GM18907 (cell line): ENCODE measurements around the gene HOXC11.

Source experiments
- ATAC-seq: cut with Tn5 transposase; IDR thresholded peaks from one replicate; pipeline ENCODE4 v1.9.1; 2021; ENCODE audit warnings: mild to moderate bottlenecking, moderate library complexity; ENCODE audit not compliant: unreplicated experiment

The HOXC11 gene

DNA sequence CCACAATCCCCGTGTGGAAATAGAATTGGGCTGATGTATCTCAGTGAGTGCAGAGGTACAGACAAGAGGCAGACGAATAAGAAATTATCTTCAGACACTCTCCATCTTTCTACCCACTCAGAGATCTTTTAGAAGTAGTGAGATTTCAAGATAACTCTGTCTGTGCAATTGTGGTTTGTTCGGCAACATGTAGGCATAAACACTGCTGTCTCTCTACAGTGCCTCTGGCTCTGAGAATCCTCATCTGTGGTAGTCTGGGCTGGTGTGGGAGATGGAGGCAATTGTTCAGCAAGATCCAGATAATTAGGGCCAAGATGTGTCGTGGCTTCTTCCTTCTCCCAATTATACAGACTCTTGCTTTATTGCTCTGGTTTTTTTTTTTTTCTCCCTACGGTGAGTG lies 31.2 kb upstream of the HOXC11 start:
- no peak for ATAC-seq

DNA sequence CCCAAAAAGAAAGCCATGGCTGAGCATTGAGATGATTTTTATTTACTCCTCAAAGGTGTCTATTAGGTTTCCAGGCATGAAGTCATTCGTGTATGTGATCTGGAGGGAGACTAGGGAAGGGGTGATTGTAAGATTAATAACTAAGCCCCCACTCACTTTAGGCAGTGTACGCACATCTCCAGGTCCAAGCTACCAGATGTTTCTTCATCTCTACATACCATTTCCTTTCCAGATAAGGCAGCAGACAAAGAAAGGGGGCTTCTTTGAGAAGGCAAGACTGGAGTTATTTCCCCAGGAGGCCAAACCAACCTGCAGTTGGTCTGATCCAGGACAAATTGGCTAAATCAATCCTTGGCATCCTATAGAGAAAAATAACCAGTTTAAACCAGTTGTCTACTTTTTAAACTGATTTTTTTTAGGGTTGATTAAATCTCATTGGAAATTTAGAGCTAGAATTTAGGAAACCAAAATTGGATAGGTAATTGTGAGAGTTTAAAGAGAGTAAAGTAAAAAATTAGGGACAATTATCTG lies 30.4 kb upstream of the HOXC11 start:
- no peak for ATAC-seq

- ATAC-seq, result no peak
These were observed 28.7 kb upstream of the HOXC11 start for GRCh38 chr12:53944209-53944608.

- ATAC-seq, result no peak
These were observed 27.7 kb upstream of the HOXC11 start for GRCh38 chr12:53944907-53945847.

DNA sequence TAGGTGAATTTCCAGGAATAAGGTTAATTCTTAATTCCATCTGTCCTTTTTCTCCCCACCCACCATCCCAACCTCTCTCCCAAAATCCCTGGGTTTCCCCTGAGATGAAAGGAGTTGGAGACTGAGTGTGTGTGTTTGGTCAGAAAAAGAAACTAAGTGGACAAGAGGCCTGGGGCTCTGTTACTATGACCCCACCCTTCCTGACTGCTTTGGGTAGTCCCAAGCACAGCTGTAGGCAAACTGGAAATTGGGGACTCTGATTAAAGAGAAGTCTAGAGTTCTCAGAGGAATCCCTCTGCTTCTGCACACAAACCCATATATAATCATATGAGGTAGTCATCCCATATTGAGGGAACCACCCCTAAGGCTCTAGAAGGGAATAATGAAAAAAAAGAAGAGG lies 25.2 kb upstream of the HOXC11 start:
- no peak for ATAC-seq

- ATAC-seq, result no peak
These were observed 24.0 kb upstream of the HOXC11 start for GRCh38 chr12:53948650-53949593.

DNA sequence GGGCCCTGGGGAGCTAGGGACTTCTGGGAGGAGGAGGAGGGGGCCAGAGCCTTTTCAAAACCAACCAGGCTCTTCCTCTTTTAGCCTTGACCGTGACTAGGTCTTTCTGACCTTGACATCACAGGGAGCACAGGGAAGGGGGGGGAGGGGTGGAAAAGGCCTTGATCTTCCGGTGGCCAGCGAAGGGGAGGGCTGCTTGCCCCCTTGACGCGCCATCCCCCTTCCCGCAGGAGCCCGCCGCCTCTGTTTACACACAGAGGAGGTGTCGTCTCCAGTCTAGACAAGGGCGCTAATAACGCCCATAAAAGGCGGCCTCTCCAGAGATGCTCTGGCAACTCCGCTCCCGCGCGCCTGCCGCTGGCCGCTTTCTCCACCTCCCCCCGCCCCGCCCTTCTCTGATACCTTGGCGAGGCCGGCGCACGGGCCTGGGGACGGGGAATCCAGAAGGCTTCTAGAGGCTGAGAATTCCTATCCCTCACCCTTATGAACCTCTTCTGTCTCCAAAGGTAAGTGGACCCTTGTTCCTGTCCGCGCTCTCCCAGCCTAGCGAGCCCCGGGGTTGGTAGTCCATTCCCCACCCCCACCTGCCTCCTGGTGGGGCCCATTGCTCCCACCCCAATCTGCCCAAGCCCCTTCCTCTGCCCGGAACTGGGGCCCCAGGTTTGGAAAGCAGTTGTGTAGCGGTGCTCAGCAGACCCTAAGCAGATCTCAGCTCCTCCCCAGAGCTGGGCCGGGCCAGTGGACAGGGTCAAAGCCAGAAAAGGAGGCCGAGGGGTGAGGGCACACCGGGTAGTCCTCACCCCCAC lies 23.1 kb upstream of the HOXC11 start:
- ATAC-seq, result no peak

GRCh38 chr12:53950437-53950773 lies 22.5 kb upstream of the HOXC11 start:
- no peak for ATAC-seq

DNA sequence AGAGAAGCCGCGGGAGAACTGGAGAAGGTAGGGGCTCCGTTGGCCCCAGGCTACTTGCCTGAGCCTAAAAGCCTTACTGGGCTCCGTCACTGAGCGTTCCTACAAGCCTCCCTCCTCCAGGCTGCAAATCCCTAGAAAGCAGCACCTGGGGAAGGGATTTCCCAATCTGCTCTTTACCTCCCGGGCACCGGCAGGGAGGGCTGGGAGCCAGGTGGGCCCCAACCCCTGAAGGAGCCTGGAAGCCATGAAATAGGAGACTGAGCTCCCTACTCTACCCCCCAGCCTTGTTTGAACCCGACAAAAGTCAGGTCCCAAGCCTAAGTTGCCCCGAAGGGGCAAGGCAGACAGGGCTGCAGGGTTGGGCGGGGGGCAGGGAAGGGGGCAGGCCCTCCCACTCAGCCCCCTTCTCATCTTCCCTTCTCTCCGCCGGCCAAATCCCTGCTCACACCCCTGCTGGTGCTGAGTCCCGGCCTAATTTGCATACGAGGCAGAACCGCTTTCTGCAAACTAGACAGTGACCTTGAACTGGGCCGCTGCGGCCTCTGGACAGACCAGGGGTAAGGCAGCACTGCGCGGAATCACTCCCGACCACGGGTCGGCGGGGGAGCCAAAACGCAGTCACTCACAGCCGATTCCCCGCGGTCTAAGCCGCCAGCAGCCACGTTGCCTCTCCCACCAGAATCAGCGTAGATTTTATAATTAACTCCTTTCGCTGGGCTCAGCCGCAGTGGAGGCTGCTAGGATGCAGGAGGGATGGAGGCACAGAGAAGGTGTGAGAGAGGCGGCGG lies 21.9 kb upstream of the HOXC11 start:
- ATAC-seq, result no peak

DNA sequence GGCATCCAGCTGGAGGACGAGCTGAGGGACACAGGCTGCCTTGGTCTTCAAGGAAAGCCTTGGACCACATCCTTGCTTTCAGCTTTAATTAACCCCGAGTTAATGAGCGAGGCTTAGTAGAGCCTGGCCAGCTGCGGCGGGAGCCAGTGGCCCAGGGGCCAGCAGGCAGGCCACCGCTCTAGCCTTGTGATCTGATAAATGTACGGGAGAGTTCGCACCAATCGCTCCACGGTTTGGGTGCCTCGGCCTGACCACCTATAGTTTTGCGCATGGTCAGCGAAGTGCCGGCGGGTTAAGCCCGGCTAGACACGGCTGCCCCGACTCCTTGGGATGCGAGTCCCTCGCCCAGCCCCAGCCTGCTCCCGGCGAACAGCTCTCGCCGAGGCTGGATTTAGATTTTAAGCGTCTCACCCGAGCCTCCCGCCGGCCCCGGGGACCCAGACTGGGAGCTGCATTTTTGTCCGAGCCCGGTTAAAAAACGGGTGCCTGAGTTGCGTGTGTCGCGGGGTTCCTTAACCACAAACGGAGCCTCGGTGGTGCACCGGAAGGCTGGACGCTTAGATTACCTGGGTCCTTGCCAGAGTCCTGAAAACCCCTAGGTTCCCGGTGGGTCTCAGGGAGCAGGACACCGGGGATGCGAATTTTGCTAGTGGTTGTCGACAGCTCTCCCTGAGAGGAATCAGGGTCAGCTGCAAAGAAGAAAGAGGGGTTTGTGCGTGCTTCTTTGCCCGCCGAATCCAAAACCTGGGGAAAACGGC lies 21.2 kb upstream of the HOXC11 start:
- ATAC-seq, result no peak

DNA sequence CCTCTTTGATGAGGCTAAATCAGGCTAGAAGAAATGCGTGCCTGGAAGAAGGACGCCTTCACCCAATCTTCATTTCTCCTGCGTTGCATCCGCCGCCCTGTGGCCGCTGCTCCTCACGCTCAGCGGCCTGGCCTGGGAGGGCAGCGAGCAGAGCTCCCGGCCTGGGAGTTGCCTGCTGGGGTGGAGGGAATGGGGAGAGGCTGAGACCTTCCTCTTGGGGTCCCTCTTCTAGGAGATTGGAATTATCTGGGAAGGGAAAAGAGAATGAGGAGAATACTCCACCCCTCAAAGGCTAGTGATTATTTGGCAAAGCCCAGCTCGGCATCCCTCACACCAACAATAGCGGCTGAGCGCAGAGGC lies 20.6 kb upstream of the HOXC11 start:
- ATAC-seq, result no peak

DNA sequence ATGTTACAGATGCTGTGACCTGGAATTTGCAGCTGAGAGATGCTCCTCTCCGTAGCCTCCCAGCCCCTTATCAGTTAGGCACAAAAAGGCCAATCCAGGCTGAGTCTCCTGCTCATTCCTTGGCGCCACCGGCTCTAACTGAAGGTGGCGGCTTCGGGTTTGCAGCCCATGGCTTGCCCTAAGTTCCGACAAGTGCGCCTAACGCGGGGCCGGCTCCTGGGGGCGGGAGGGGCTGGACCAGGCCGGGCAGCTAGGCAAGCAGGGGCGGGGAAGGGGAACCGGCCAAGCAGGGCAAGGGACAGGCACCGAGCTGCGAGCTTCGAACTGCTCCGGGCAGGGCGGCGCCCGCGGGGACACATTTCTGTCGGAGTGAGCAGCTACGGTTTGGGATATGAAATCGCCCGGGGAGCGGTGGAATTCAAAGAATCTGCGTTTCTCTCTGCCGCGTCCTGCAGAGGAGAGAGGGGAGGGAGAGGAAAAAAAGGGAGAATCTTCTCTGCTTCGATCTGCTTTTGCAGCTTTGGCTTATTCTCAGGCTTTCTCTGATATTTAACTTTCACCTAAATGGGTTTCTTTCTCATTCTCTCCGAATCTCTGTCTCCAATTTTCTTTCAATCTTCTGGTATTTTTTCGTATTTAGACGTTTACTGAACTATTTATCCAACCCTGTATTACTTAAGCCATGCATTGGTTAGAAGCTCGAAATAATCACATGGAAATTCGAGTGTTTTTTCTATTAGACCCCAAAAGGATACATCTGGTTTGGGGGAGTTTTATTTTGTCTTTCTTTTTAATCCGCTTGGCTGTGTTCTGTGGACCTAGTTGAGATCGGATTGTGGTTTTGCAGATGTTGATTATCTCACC lies 19.8 kb upstream of the HOXC11 start:
- no peak for ATAC-seq

DNA sequence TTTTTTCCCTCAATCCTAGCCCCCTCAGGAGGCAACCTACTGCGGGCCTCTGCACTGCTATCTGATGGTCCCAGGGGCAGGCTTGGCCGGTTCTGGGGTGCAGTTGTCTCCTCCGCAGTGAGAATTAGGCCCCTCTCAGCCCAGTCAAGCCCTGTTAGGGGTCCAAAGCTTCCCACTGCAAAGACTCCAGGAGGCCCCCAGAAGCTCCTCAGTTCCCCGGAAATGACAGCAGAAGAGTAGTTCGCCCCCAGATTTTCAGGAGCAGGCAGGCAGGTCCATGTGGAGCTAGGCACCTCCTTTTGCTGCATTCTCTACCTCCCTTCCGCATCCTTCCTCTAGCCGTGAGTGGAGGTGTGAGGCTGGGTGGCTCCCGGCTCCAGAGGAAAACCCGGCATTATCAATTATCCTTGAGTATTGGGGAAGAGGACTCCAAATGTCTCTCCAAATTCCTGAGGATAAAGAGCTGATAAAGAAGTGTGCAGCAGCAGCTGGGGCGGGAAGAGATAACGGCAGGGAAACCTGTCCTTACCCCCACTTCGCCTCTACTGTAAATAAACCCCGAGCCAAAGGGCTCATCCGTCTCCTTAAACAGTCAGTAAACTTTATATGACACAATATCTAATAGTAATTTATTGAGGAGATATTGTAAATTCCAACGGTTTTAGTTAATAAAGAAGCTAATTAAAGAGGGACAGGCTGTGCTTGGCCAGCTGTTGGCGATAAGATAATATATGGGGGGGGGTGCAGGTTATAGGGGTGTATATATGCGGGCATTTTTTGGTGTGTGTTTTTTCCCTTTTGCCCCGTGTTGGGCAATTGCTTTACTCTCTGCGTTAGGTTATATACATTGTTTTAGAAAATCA lies 18.9 kb upstream of the HOXC11 start:
- ATAC-seq, result no peak

GRCh38 chr12:53954694-53955035 lies 18.3 kb upstream of the HOXC11 start, which contains the start of gene HOXC12:
Gene HOXC12 (plus strand): TSS chr12:53954903. CDS start chr12:53954930, 27 bp downstream.
- no peak for ATAC-seq

GRCh38 chr12:53955036-53955775 lies 17.7 kb upstream of the HOXC11 start:
- no peak for ATAC-seq

DNA sequence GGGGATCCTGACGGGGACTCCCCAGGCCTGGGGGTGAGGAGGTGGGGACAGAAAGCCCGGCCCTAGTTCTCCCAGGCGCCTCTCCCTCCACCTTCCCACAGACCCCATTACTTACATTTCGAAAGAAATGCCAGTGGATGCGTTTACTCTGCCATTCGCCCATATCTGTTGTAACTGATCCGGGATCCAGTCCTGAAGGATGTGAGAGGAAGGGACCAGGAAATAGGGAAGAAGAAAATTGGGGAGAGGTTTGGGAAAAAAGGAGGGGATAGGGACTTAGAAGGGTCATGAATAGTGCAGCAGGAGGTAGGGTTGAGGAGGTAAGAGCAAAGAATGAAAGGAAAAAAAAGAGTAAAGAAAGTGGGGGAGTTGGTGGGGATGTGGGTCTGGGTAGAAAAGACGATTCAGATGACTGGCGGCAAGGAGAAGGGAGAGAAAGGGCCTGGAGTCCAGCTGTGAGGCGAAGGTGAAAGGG lies 17.1 kb upstream of the HOXC11 start:
- ATAC-seq, result no peak
